Stimulated activated effector memory CD8-positive, alpha-beta T cell treated with anti-CD3 and anti-CD28 coated beads, Interleukin-12 subunit alpha, Interleukin-12 subunit beta, amount 100 ng/mL, for 72 hours (primary cell): ENCODE data around the gene KCND3.

Experiments used
- ATAC-seq: fragments of 150-1000 bp; cut with Tn5 transposase; 2 replicates; pipeline ENCODE4 v1.10.0; 2021
- DNase-seq, 2 donors: peaks; one replicate each; pipeline ENCODE4 v3.0.0; 2021 to 2022; ENCODE audit warnings: low spot score in 2 of 2
- H3K27ac Mint-ChIP-seq: one replicate; pipeline ENCODE4 v1.8.0; 2022; ENCODE audit warnings: mild to moderate bottlenecking, mixed read lengths
- H3K36me3 Mint-ChIP-seq: one replicate; pipeline ENCODE4 v1.8.0; 2022; ENCODE audit warnings: mild to moderate bottlenecking, mixed read lengths
- H3K4me1 Mint-ChIP-seq: one replicate; pipeline ENCODE4 v1.8.0; 2022; ENCODE audit warnings: mixed read lengths
- H3K4me3 Mint-ChIP-seq: one replicate; pipeline ENCODE4 v1.8.0; 2022; ENCODE audit warnings: mild to moderate bottlenecking, mixed read lengths
- H3K9me3 Mint-ChIP-seq: one replicate; pipeline ENCODE4 v1.8.0; 2022; ENCODE audit warnings: mixed read lengths

KCND3 gene

GRCh38 chr1:111795401-111795800 lies 194.1 kb downstream of the KCND3 start:
- Mint-ChIP-seq H3K27ac (no peak overlapping the region), H3K36me3 (no peaks in the 10 kb centered on the region), H3K4me1 (no peaks in the 10 kb centered on the region), H3K9me3 (no peaks in the 10 kb centered on the region), H3K4me3 (no peak overlapping the region)
- ATAC-seq (no peak), DNase-seq (no peak)

DNA sequence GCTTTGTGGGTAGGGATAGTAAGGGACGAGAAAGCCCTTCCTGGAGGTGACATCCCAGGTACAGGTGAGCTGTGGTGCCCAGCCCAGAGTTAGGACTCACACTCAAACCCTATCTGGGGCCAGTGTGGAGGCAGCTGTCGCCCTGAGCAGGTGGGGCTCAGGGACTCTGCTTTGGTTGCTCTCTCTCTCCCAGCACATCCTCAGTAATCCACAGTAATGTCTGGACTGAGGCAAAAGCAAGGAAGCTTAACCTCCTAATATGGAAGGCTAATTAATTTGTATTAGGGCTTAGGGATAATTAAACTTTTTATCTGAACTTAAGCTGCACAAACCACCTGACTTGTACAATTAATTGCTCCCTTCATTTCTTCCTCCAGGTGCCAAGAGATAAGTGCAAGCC lies 195.5 kb downstream of the KCND3 start:
- ATAC-seq (no peak), DNase-seq (no peak)
- Mint-ChIP-seq H3K4me3 (no peak overlapping the region), H3K4me1 (no peaks in the 10 kb centered on the region), H3K27ac (no peak overlapping the region), H3K9me3 (no peaks in the 10 kb centered on the region), H3K36me3 (no peaks in the 10 kb centered on the region)

- H3K4me1 Mint-ChIP-seq: no peaks in the 10 kb centered on the region
- no peak overlapping the region for H3K4me3 Mint-ChIP-seq
- no peak for ATAC-seq
- no peak for DNase-seq
- no peaks in the 10 kb centered on the region for H3K36me3 Mint-ChIP-seq
- H3K9me3 Mint-ChIP-seq: no peaks in the 10 kb centered on the region
- no peak overlapping the region for H3K27ac Mint-ChIP-seq
Measured at GRCh38 chr1:111792249-111792648, 197.2 kb downstream of the KCND3 start.

DNA sequence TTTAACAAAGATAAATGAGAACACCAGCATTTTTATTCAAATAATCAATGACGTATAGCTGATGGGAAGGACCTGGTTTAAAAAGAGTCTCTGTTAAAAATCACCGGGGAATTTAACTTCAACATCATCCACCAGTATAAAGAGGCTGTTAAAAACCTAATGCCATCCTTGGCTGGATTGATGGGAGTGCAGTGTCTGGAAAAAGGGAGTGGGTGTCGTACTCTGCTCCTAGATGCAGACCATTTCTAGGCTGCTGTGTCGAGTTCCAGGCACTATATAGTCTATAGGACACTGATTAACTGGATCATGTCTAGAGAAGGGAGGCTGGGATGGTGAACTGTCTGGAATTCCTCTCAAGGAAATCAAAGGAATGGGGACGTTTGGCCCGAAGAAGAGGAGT lies 197.7 kb downstream of the KCND3 start:
- no peaks in the 10 kb centered on the region for H3K36me3 Mint-ChIP-seq
- H3K9me3 Mint-ChIP-seq: no peaks in the 10 kb centered on the region
- no peak for ATAC-seq
- DNase-seq: no peak
- no peaks in the 10 kb centered on the region for H3K4me1 Mint-ChIP-seq
- H3K4me3 Mint-ChIP-seq: no peak overlapping the region
- H3K27ac Mint-ChIP-seq: no peak overlapping the region

GRCh38 chr1:111789666-111790316 lies 199.7 kb downstream of the KCND3 start:
- DNase-seq: no peak
- no peaks in the 10 kb centered on the region for H3K9me3 Mint-ChIP-seq

GRCh38 chr1:111789142-111789541 lies 200.3 kb downstream of the KCND3 start:
- ATAC-seq (no peak), DNase-seq (no peak)
- H3K9me3 Mint-ChIP-seq: no peaks in the 10 kb centered on the region
- H3K4me3 Mint-ChIP-seq: no peak overlapping the region
- H3K36me3 Mint-ChIP-seq: no peaks in the 10 kb centered on the region
- no peaks in the 10 kb centered on the region for H3K4me1 Mint-ChIP-seq
- no peak overlapping the region for H3K27ac Mint-ChIP-seq

More at GRCh38 chr1:111789666-111790316, 199.7 kb downstream of the KCND3 start:
- Mint-ChIP-seq H3K4me1 (no peaks in the 10 kb centered on the region), H3K36me3 (no peaks in the 10 kb centered on the region), H3K4me3 (no peak overlapping the region), H3K27ac (no peak overlapping the region)
- ATAC-seq: no peak

DNA sequence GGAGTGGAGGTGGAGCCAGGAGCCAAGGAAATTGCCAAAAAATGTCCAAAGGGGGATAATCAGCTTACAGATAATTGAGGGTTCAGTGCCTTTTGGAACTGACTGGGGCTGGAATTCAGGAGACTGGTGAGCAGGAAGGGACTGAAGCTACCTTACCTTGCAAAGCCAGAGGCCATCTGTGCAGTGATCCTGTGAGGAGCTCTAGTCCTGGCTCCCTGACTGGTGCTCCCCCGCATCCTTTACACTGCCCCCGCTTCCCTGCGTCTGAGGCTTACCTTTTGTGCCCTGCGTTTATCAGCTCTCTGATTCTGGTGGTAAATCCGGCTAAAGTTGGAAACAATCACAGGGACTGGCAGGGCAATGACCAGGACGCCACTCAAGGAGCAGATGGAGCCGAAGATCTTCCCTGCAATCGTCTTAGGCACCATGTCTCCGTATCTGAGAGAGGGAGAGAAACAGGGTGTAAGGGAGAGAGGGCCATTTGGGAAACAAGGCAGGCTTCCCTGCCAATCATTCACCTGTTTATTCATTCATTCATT lies 202.7 kb downstream of the KCND3 start:
- H3K9me3 Mint-ChIP-seq: no peaks in the 10 kb centered on the region
- no peak overlapping the region for H3K4me3 Mint-ChIP-seq
- no peak for DNase-seq
- no peak for ATAC-seq
- H3K36me3 Mint-ChIP-seq: no peaks in the 10 kb centered on the region
- no peaks in the 10 kb centered on the region for H3K4me1 Mint-ChIP-seq
- no peak overlapping the region for H3K27ac Mint-ChIP-seq

- Mint-ChIP-seq H3K27ac (no peak overlapping the region), H3K9me3 (no peaks in the 10 kb centered on the region), H3K4me1 (no peaks in the 10 kb centered on the region), H3K4me3 (no peak overlapping the region), H3K36me3 (no peaks in the 10 kb centered on the region)
- no peak for ATAC-seq
- DNase-seq: no peak
Measured at GRCh38 chr1:111784273-111784901, 205.1 kb downstream of the KCND3 start.

- DNase-seq (no peak), ATAC-seq (no peak)
- H3K4me1 Mint-ChIP-seq: no peaks in the 10 kb centered on the region
- no peak overlapping the region for H3K27ac Mint-ChIP-seq
- no peaks in the 10 kb centered on the region for H3K9me3 Mint-ChIP-seq
- H3K36me3 Mint-ChIP-seq: no peaks in the 10 kb centered on the region
- no peak overlapping the region for H3K4me3 Mint-ChIP-seq
Measured at GRCh38 chr1:111779546-111779945, 209.9 kb downstream of the KCND3 start.

- H3K4me1 Mint-ChIP-seq: no peaks in the 10 kb centered on the region
- H3K9me3 Mint-ChIP-seq: no peaks in the 10 kb centered on the region
- H3K4me3 Mint-ChIP-seq: no peak overlapping the region
- DNase-seq (no peak), ATAC-seq (no peak)
- no peaks in the 10 kb centered on the region for H3K36me3 Mint-ChIP-seq
- no peak overlapping the region for H3K27ac Mint-ChIP-seq
Measured at GRCh38 chr1:111778541-111779051, 210.9 kb downstream of the KCND3 start.

GRCh38 chr1:111778066-111778465 lies 211.4 kb downstream of the KCND3 start:
- no peak overlapping the region for H3K27ac Mint-ChIP-seq
- ATAC-seq (no peak), DNase-seq (no peak)
- H3K4me1 Mint-ChIP-seq: no peaks in the 10 kb centered on the region
- H3K9me3 Mint-ChIP-seq: no peaks in the 10 kb centered on the region
- no peaks in the 10 kb centered on the region for H3K36me3 Mint-ChIP-seq
- no peak overlapping the region for H3K4me3 Mint-ChIP-seq

GRCh38 chr1:111777301-111777700 lies 212.2 kb downstream of the KCND3 start:
- no peaks in the 10 kb centered on the region for H3K4me1 Mint-ChIP-seq
- ATAC-seq (no peak), DNase-seq (no peak)
- no peak overlapping the region for H3K4me3 Mint-ChIP-seq
- H3K27ac Mint-ChIP-seq: no peak overlapping the region
- H3K36me3 Mint-ChIP-seq: no peaks in the 10 kb centered on the region
- H3K9me3 Mint-ChIP-seq: no peaks in the 10 kb centered on the region

DNA sequence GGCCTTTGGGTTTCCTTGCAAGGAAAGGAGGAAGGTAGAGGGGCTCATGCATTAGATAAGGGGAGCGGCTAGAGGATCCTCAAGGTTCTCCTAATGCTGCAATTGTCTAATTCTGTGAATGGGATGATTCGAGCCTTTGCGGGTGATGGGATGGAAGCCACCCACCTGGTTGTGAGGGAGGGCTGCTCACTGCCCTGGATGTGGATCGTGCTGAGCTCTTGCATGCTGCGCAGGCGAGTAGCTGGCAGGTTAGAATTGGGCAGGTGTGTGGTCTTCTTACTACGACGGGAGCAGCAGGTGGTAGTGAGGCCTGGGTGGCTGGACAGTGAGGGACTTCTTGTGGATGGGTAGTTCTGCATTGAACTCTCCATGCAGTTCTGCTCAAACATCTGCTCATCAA lies 212.6 kb downstream of the KCND3 start:
- Mint-ChIP-seq H3K4me3 (no peak overlapping the region), H3K36me3 (no peaks in the 10 kb centered on the region), H3K4me1 (no peaks in the 10 kb centered on the region), H3K9me3 (no peaks in the 10 kb centered on the region), H3K27ac (no peak overlapping the region)
- ATAC-seq (no peak), DNase-seq (no peak)

DNA sequence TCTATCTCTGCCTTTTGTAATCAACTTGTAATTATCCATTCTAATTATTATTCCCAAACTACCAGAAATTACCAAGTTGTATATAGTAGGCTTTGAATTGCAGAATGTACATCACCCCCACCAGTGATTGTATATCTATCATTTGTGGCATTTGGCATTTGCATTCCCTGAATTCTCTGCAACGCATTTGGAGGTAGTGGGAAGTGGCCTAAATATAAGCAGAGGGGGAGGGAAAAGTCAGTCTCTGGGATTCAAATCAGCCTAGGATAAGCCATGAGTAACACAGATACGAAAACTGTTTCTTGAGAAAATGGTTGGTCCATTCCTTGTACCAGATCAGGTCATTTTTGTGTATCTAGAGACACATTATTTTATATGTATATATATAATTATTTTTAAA lies 213.1 kb downstream of the KCND3 start:
- Mint-ChIP-seq H3K9me3 (no peaks in the 10 kb centered on the region), H3K36me3 (no peaks in the 10 kb centered on the region), H3K4me3 (no peak overlapping the region), H3K4me1 (no peaks in the 10 kb centered on the region), H3K27ac (no peak overlapping the region)
- ATAC-seq (no peak), DNase-seq (no peak)

DNA sequence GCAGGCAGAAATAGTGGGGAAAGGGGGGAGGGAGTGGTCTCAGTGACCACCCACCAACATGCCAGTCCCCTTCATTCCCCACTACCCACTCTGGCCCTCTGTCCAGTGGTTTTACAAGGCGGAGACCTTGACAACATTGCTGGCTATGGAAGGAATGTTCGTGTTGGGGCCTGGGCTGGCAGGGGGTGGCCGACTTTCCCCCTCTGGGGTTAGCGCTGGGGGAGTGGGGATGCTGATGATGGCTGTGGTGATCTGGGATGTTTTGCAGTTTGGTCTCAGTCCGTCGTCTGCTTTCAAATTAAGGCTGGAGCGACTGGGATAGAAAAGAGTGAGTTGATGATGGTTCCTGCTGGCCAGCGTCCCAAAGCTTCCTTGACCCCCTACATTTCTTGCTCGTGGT lies 213.5 kb downstream of the KCND3 start:
- Mint-ChIP-seq H3K27ac (no peak overlapping the region), H3K4me1 (no peaks in the 10 kb centered on the region), H3K9me3 (no peaks in the 10 kb centered on the region), H3K36me3 (no peaks in the 10 kb centered on the region), H3K4me3 (no peak overlapping the region)
- DNase-seq (no peak), ATAC-seq (no peak)

DNA sequence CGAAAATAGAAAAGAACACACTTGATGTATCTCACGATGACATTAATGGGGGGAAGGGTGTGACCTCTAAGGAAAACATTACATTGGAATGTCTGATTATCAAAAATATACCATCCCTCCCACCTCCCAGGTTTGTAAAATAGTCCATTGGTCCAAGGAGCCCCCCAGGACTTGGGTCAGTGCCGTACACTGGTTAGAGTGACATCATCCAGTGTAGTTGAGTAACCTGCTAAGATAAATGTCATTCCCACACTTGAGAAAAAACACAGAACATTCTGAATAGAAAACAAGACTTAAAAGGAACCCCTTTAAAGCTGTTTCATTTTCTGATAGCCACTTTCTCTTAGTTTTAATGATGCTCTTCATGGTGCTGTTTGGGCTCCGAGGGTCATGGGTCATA lies 218.6 kb downstream of the KCND3 start:
- DNase-seq (no peak), ATAC-seq (no peak)
- H3K9me3 Mint-ChIP-seq: no peaks in the 10 kb centered on the region
- H3K4me1 Mint-ChIP-seq: no peaks in the 10 kb centered on the region
- H3K4me3 Mint-ChIP-seq: no peak overlapping the region
- H3K36me3 Mint-ChIP-seq: peaks cover 43% of the 10 kb centered on the region
- H3K27ac Mint-ChIP-seq: no peak overlapping the region
